H1 (cell line): Measurements from ENCODE around the gene PI4KA. TPM values are rescaled to one million over a fixed set of nuclear protein-coding genes. Genes with fewer than 3 reads are reported as not detected.

Source experiments
- CTCF ChIA-PET: fragments of 300-600 bp; sonication (Branson Sonifier 250); formaldehyde crosslinking; loops from one replicate; lab custom pipeline; 2021; ENCODE audit not compliant: partially characterized antibody; lab: Charles Lee
- POLR2A ChIA-PET: fragments of 300-600 bp; sonication (Branson Sonifier 250); formaldehyde crosslinking; loops from one replicate; lab custom pipeline; 2021; ENCODE audit warnings: inconsistent platforms; ENCODE audit not compliant: partially characterized antibody; lab: Charles Lee
- DNase-seq, 2 experiments: peaks; one replicate each; pipeline versions ENCODE4 v3.0.0 to v3.0.0-alpha.2; 2010 to 2022; ENCODE audit warnings: low spot score in 2 of 2, low read depth in 1 of 2, mixed read lengths in 1 of 2
- FAIRE-seq: peaks from 2 replicates; lab custom pipeline; 2011; peaks lifted over from hg19 to GRCh38; lab: Jason Lieb, UNC
- H2AFZ ChIP-seq: 2 replicates; pipeline ENCODE4 v1.8.1; 2012; ENCODE audit warnings: low read length, inconsistent platforms
- H2AK5ac ChIP-seq: 2 replicates; pipeline ENCODE4 v1.6.1; 2013; ENCODE audit warnings: low read depth, low read length
- H2BK120ac ChIP-seq: replicated peaks from 2 replicates; pipeline ENCODE3; 2013; ENCODE audit warnings: low read depth, low read length, inconsistent platforms
- H2BK12ac ChIP-seq: 2 replicates; pipeline ENCODE4 v1.6.1; 2013; ENCODE audit warnings: low read depth, low read length
- H2BK15ac ChIP-seq: 2 replicates; pipeline ENCODE4 v1.6.1; 2013; ENCODE audit warnings: low read length
- H2BK20ac ChIP-seq: 2 replicates; pipeline ENCODE4 v1.6.1; 2013; ENCODE audit warnings: low read length
- H2BK5ac ChIP-seq: 2 replicates; pipeline ENCODE4 v1.6.1; 2013; ENCODE audit warnings: low read depth, low read length
- H3K14ac ChIP-seq: 2 replicates; pipeline ENCODE4 v1.6.1; 2013; ENCODE audit warnings: inconsistent platforms; ENCODE audit not compliant: insufficient read length
- H3K18ac ChIP-seq: 2 replicates; pipeline ENCODE4 v1.6.1; 2013; ENCODE audit warnings: low read length; ENCODE audit errors: extremely low read depth
- H3K23ac ChIP-seq: 2 replicates; pipeline ENCODE4 v1.6.1; 2013; ENCODE audit warnings: inconsistent platforms; ENCODE audit not compliant: insufficient read length
- H3K23me2 ChIP-seq: 2 replicates; pipeline ENCODE4 v1.6.1; 2013; ENCODE audit warnings: low read depth, low read length
- H3K27ac ChIP-seq: 2 replicates; pipeline ENCODE4 v1.6.1; 2011; ENCODE audit warnings: low read depth, low read length, inconsistent platforms
- H3K27me3 ChIP-seq, 4 experiments: replicated peaks in 1 of 4; 1 replicate in 1 of 4; 2 replicates in 3 of 4; pipeline versions ENCODE4 v1.6.1 to v1.8.1; 2011 to 2013; ENCODE audit warnings: low read length in 3 of 4, mild to moderate bottlenecking in 3 of 4, inconsistent platforms in 2 of 4, mixed read lengths in 2 of 4, moderate library complexity in 1 of 4; ENCODE audit not compliant: control insufficient read depth in 3 of 4, insufficient read depth in 3 of 4; ENCODE audit errors: extremely low read depth in 1 of 4
- H3K36me3 ChIP-seq, 4 experiments: 2 replicates each; pipeline versions ENCODE4 v1.6.1 to v1.8.1; 2011 to 2013; ENCODE audit warnings: mild to moderate bottlenecking in 4 of 4, low read length in 3 of 4, moderate library complexity in 2 of 4, control low read depth in 1 of 4, inconsistent platforms in 1 of 4; ENCODE audit not compliant: insufficient read depth in 4 of 4, control insufficient read depth in 2 of 4
- H3K4ac ChIP-seq: replicated peaks from 2 replicates; pipeline ENCODE3; 2013; ENCODE audit warnings: low read length, low read depth, mixed read lengths, inconsistent platforms; ENCODE audit not compliant: insufficient read length
- H3K4me1 ChIP-seq, 4 experiments: replicated peaks in 1 of 4; 1 replicate in 1 of 4; 2 replicates in 3 of 4; pipeline versions ENCODE4 v1.6.1 to v1.8.1; 2011 to 2013; ENCODE audit warnings: low read length in 3 of 4, inconsistent platforms in 2 of 4, mixed read lengths in 1 of 4; ENCODE audit not compliant: insufficient read depth in 4 of 4, control insufficient read depth in 3 of 4
- H3K4me2 ChIP-seq, 2 experiments: 2 replicates each; pipeline versions ENCODE4 v1.6.1 to v1.8.1; 2011 to 2013; ENCODE audit warnings: low read depth in 2 of 2, low read length in 2 of 2, control low read depth in 1 of 2, inconsistent platforms in 1 of 2, mild to moderate bottlenecking in 1 of 2; ENCODE audit not compliant: insufficient read depth in 1 of 2
- H3K4me3 ChIP-seq, 4 experiments: fragments of 200-600, 300-600 bp in 1 of 4; sonication (generic), shearing (Covaris generic), sonication (Bioruptor Twin) in 1 of 4; 2 replicates each; pipeline versions ENCODE4 v1.5.1 to v1.8.1; 2011 to 2016; ENCODE audit warnings: low read length in 4 of 4, low read depth in 3 of 4, control low read depth in 2 of 4, inconsistent platforms in 2 of 4, mild to moderate bottlenecking in 2 of 4, mixed read lengths in 1 of 4, moderate library complexity in 1 of 4; ENCODE audit not compliant: insufficient read depth in 2 of 4; ENCODE audit errors: extremely low read depth in 1 of 4
- H3K56ac ChIP-seq: replicated peaks from 2 replicates; pipeline ENCODE3; 2013; ENCODE audit warnings: low read depth, mild to moderate bottlenecking, mixed read lengths, low read length, inconsistent platforms; ENCODE audit not compliant: insufficient read length
- H3K79me1 ChIP-seq: 2 replicates; pipeline ENCODE4 v1.6.1; 2013; ENCODE audit warnings: low read depth, low read length, control low read depth
- H3K79me2 ChIP-seq, 2 experiments: 2 replicates each; pipeline versions ENCODE4 v1.6.1 to v1.8.1; 2012 to 2013; ENCODE audit warnings: low read length in 2 of 2, mild to moderate bottlenecking in 2 of 2, inconsistent platforms in 1 of 2; ENCODE audit not compliant: insufficient read depth in 2 of 2, control insufficient read depth in 1 of 2
- H3K9ac ChIP-seq, 4 experiments: replicated peaks in 1 of 4; 1 replicate in 1 of 4; 2 replicates in 3 of 4; pipeline versions ENCODE4 v1.6.1 to v1.8.1; 2011 to 2013; ENCODE audit warnings: low read depth in 3 of 4, low read length in 3 of 4, control low read depth in 2 of 4, mild to moderate bottlenecking in 2 of 4, moderate library complexity in 2 of 4, inconsistent platforms in 1 of 4; ENCODE audit errors: extremely low read depth in 1 of 4
- H3K9me3 ChIP-seq, 2 experiments: 2 replicates each; pipeline versions ENCODE4 v1.6.1 to v1.8.1; 2012 to 2013; ENCODE audit warnings: mild to moderate bottlenecking in 2 of 2, moderate library complexity in 2 of 2, control low read depth in 1 of 2, inconsistent platforms in 1 of 2, low read depth in 1 of 2, low read length in 1 of 2, mixed read lengths in 1 of 2; ENCODE audit not compliant: insufficient read depth in 2 of 2
- H4K20me1 ChIP-seq, 2 experiments: replicated peaks in 1 of 2; 2 replicates each; pipeline versions ENCODE3 to v1.8.1; 2011 to 2013; ENCODE audit warnings: inconsistent platforms in 2 of 2, low read length in 2 of 2, mild to moderate bottlenecking in 1 of 2; ENCODE audit not compliant: insufficient read depth in 2 of 2, control insufficient read depth in 1 of 2
- H4K5ac ChIP-seq: 2 replicates; pipeline ENCODE4 v1.6.1; 2013; ENCODE audit warnings: low read length, low read depth, mixed read lengths, inconsistent platforms; ENCODE audit not compliant: insufficient read length
- H4K8ac ChIP-seq: 2 replicates; pipeline ENCODE4 v1.8.0; 2013; ENCODE audit warnings: mild to moderate bottlenecking, moderate library complexity, low read length, inconsistent platforms; ENCODE audit not compliant: insufficient read depth; ENCODE audit errors: extremely low read depth
- H4K91ac ChIP-seq: replicated peaks from 2 replicates; pipeline ENCODE3; 2013; ENCODE audit warnings: low read length, mixed read lengths, inconsistent platforms; ENCODE audit not compliant: insufficient read length
- BRCA1 ChIP-seq: IDR thresholded peaks from 2 replicates; pipeline ENCODE4 v1.6.1; 2012; ENCODE audit warnings: low read depth, low read length, improper control_type of control experiment
- CBX5 ChIP-seq: fragments of 300-800, 300-1000 bp; sonication (generic); IDR thresholded peaks from 2 replicates; pipeline ENCODE4 v1.7.1; 2016; ENCODE audit warnings: antibody characterized with exemption, low read length, low read depth
- EP300 ChIP-seq, 2 experiments: IDR thresholded peaks; 1 replicate in 1 of 2; 2 replicates in 1 of 2; pipeline ENCODE4 v1.6.1; 2011 to 2012; ENCODE audit warnings: low read depth in 2 of 2, low read length in 2 of 2, mild to moderate bottlenecking in 2 of 2, borderline replicate concordance in 1 of 2, inconsistent platforms in 1 of 2, moderate library complexity in 1 of 2
- EZH2 ChIP-seq: fragments of 200-600 bp; sonication (generic); IDR thresholded peaks from 2 replicates; pipeline ENCODE4 v1.7.1; 2012; ENCODE audit warnings: low read depth, mild to moderate bottlenecking, moderate library complexity, low read length, inconsistent platforms; ENCODE audit not compliant: severe bottlenecking
- MAFK ChIP-seq: IDR thresholded peaks from 2 replicates; pipeline ENCODE4 v1.6.1; 2012; ENCODE audit warnings: low read depth, mild to moderate bottlenecking, improper control_type of control experiment, low read length
- POLR2AphosphoS5 ChIP-seq: IDR thresholded peaks from 2 replicates; pipeline ENCODE4 v1.6.1; 2011; ENCODE audit warnings: low read depth, low read length
- RFX5 ChIP-seq: IDR thresholded peaks from 2 replicates; pipeline ENCODE4 v1.6.1; 2011; ENCODE audit warnings: low read depth, low read length, improper control_type of control experiment, borderline replicate concordance
- SAP30 ChIP-seq: fragments of 300-600 bp; sonication (generic); IDR thresholded peaks from 2 replicates; pipeline ENCODE4 v1.7.1; 2012; ENCODE audit warnings: low read length, moderate library complexity, mild to moderate bottlenecking, inconsistent platforms; ENCODE audit not compliant: insufficient read depth, insufficient replicate concordance
- SUZ12 ChIP-seq: fragments of 200-600 bp; sonication (generic); IDR thresholded peaks from 2 replicates; pipeline ENCODE4 v1.6.1; 2012; ENCODE audit warnings: mild to moderate bottlenecking, inconsistent platforms, low read length, moderate library complexity, mixed read lengths
- ZNF274 ChIP-seq: IDR thresholded peaks from 2 replicates; pipeline ENCODE4 v1.7.0; 2012; ENCODE audit warnings: low read length, borderline replicate concordance; ENCODE audit errors: extremely low read depth
- WGBS, 2 experiments: shearing (Covaris generic) in 1 of 2; methylation state at CpG; one replicate each; pipeline versions ENCODE4 v1.1.6 to v1.1.7; 2013 to 2015; ENCODE audit warnings: low lambda C conversion rate in 2 of 2, mixed read lengths in 2 of 2, inconsistent platforms in 1 of 2, low coverage in 1 of 2, missing lambda C conversion rate in 1 of 2; ENCODE audit not compliant: insufficient replicate concordance in 2 of 2, insufficient coverage in 1 of 2, insufficient read length in 1 of 2; ENCODE audit errors: extremely low coverage in 1 of 2, missing lambda C conversion rate in 1 of 2; 5-methylcytosine and 5-hydroxymethylcytosine counted together
- polyA plus RNA-seq, 7 experiments: library from polyadenylated mRNA; depleted of rRNA in 3 of 7; stranded (reverse) in 5 of 7; unstranded in 2 of 7; fragments of >200 nt in 5 of 7; fragments of 200-250 nt in 2 of 7; gene quantifications; 1 replicate in 5 of 7; 2 replicates in 1 of 7; 4 replicates in 1 of 7; pipeline versions ENCODE4 v1.2.1 to v1.2.3, GENCODE V29; 2011 to 2013; ENCODE audit warnings: missing spikeins in 2 of 7, mixed read lengths in 2 of 7
- total RNA-seq: library from RNA; stranded (reverse); fragmentation: NEBNext Ultra II Directional; extraction: Animal tissue kit (Norgen Biotek cat#: 25700); gene quantifications from 2 replicates; pipeline ENCODE4 v1.2.1, GENCODE V29; 2021
- TF ChIP-seq, protein P1 (sequence below): IDR thresholded peaks from 2 replicates; pipeline ENCODE4 v1.6.1; 2011; ENCODE audit warnings: low read depth, mild to moderate bottlenecking, low read length; ENCODE audit not compliant: insufficient read depth

PI4KA gene
- total and polyA plus RNA-seq, 2 of the 8 experiments (the other 6 are each of a cell fraction or from before 2014, with no cell fraction given): 22.5 to 37.7 TPM

GRCh38 chr22:20659258-20659657 is 199.4 kb downstream of the PI4KA start:
- WGBS, 2 experiments: no CpG with 5 or more reads among the region's 1 CpG
- CTCF ChIA-PET: no interaction called here
- no peak overlapping the region for H4K8ac ChIP-seq
- TF ChIP-seq, protein P1, sequence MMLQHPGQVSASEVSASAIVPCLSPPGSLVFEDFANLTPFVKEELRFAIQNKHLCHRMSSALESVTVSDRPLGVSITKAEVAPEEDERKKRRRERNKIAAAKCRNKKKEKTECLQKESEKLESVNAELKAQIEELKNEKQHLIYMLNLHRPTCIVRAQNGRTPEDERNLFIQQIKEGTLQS: no peak
- TF ChIP-seq RFX5: no peak
- no peak for TF ChIP-seq BRCA1
- no peak for TF ChIP-seq EP300 (IDR thresholded peaks at IDR 0.05; ENCODE audit: borderline replicate concordance in 1 of 2, low read depth in 2 of 2, low read length in 2 of 2)
- TF ChIP-seq POLR2AphosphoS5: no peak
- TF ChIP-seq EZH2: no peak
- no peak for TF ChIP-seq SAP30
- no peak for TF ChIP-seq ZNF274
- TF ChIP-seq MAFK: no peak
- TF ChIP-seq CBX5: no peak
- TF ChIP-seq SUZ12: no peak

More at GRCh38 chr22:20659258-20659657, 199.4 kb downstream of the PI4KA start:
- Histone ChIP-seq H2AK5ac (no peak overlapping the region), H3K4me3 (no peak overlapping the region), H3K9me3 (no peaks in the 10 kb centered on the region), H2BK20ac (no peak overlapping the region), H3K36me3 (no peaks in the 10 kb centered on the region), H4K91ac (no peak overlapping the region), H2AFZ (no peak overlapping the region), H4K20me1 (no peaks in the 10 kb centered on the region), H4K5ac (no peak overlapping the region), H3K4me2 (no peak overlapping the region), H3K56ac (no peak overlapping the region), H3K18ac (no peak overlapping the region), H3K4ac (no peak overlapping the region), H3K4me1 (no peaks in the 10 kb centered on the region), H2BK120ac (no peak overlapping the region), H3K27me3 (no peaks in the 10 kb centered on the region), H3K14ac (no peak overlapping the region), H2BK5ac (no peak overlapping the region), H3K27ac (no peak overlapping the region), H2BK15ac (no peak overlapping the region), H2BK12ac (no peak overlapping the region), H3K23me2 (no peaks in the 10 kb centered on the region; the same call in 1 of the 2 replicates), H3K79me1 (no peaks in the 10 kb centered on the region), H3K23ac (no peak overlapping the region), H3K9ac (no peak overlapping the region), H3K79me2 (no peaks in the 10 kb centered on the region)
- DNase-seq (no peak), FAIRE-seq (no peak)
- POLR2A ChIA-PET: no interaction called here
